Measurements from ENCODE around the gene CST3. TPM values are rescaled to one million over a fixed set of nuclear protein-coding genes. Genes with fewer than 3 reads are reported as not detected.

CST3 gene
- total RNA-seq, 2 experiments from 2014 or later = 0.26 to 0.29 TPM

GRCh38 chr20:23596579-23597250, 41.0 kb downstream of the CST3 start:
- no peaks in the 10 kb centered on the region for H3K9me3 Mint-ChIP-seq
- DNase-seq = no peak
- H3K27ac Mint-ChIP-seq = no peak overlapping the region
- no peaks in the 10 kb centered on the region for H3K27me3 Mint-ChIP-seq
- no peaks in the 10 kb centered on the region for H3K36me3 Mint-ChIP-seq
- ChIA-PET POLR2A (no interaction called here), CTCF (no interaction called here)
- intact Hi-C loops (cut with micrococcal nuclease) = no loop called here
- no peak overlapping the region for H3K4me3 Mint-ChIP-seq
- H3K4me1 Mint-ChIP-seq (ENCODE audit: low read depth) = no peaks in the 10 kb centered on the region

- no peaks in the 10 kb centered on the region for H3K4me1 Mint-ChIP-seq (ENCODE audit: low read depth)
- no peaks in the 10 kb centered on the region for H3K9me3 Mint-ChIP-seq
- ChIA-PET POLR2A (no interaction called here), CTCF (no interaction called here)
- DNase-seq = no peak
- no peaks in the 10 kb centered on the region for H3K27me3 Mint-ChIP-seq
- intact Hi-C loops (cut with micrococcal nuclease) = no loop called here
- H3K27ac Mint-ChIP-seq = no peak overlapping the region
- no peaks in the 10 kb centered on the region for H3K36me3 Mint-ChIP-seq
- no peak overlapping the region for H3K4me3 Mint-ChIP-seq
These were observed 41.8 kb downstream of the CST3 start for GRCh38 chr20:23595941-23596340.

- peaks cover 5% of the 10 kb centered on the region for H3K27me3 Mint-ChIP-seq
- H3K4me3 Mint-ChIP-seq = no peak overlapping the region
- ChIA-PET CTCF (no interaction called here), POLR2A (no interaction called here)
- H3K36me3 Mint-ChIP-seq = no peaks in the 10 kb centered on the region
- intact Hi-C loops (cut with micrococcal nuclease) = no loop called here
- H3K9me3 Mint-ChIP-seq = no peaks in the 10 kb centered on the region
- no peak for DNase-seq
- no peaks in the 10 kb centered on the region for H3K4me1 Mint-ChIP-seq (ENCODE audit: low read depth)
- no peak overlapping the region for H3K27ac Mint-ChIP-seq
These were observed 49.0 kb downstream of the CST3 start for GRCh38 chr20:23588434-23589403.

- no peak overlapping the region for H3K4me3 Mint-ChIP-seq
- intact Hi-C loops (cut with micrococcal nuclease) = no loop called here
- H3K9me3 Mint-ChIP-seq = no peaks in the 10 kb centered on the region
- H3K27ac Mint-ChIP-seq = no peak overlapping the region
- no peak for DNase-seq
- no peaks in the 10 kb centered on the region for H3K4me1 Mint-ChIP-seq (ENCODE audit: low read depth)
- H3K27me3 Mint-ChIP-seq = peaks cover 5% of the 10 kb centered on the region
- H3K36me3 Mint-ChIP-seq = no peaks in the 10 kb centered on the region
- ChIA-PET CTCF (no interaction called here), POLR2A (no interaction called here)
These were observed 50.1 kb downstream of the CST3 start for GRCh38 chr20:23587631-23588030.

- H3K4me1 Mint-ChIP-seq (ENCODE audit: low read depth) = no peaks in the 10 kb centered on the region
- H3K27ac Mint-ChIP-seq = no peak overlapping the region
- no peaks in the 10 kb centered on the region for H3K36me3 Mint-ChIP-seq
- no peaks in the 10 kb centered on the region for H3K9me3 Mint-ChIP-seq
- POLR2A ChIA-PET = no interaction called here
- intact Hi-C loops (cut with micrococcal nuclease) = no loop called here
- no peak overlapping the region for H3K4me3 Mint-ChIP-seq
- peaks cover 8% of the 10 kb centered on the region for H3K27me3 Mint-ChIP-seq
- no peak for DNase-seq
- CTCF ChIA-PET = no interaction called here
These were observed 50.8 kb downstream of the CST3 start for GRCh38 chr20:23586735-23587525.

GRCh38 chr20:23585808-23586734, 51.7 kb downstream of the CST3 start:
- H3K27ac Mint-ChIP-seq = no peak overlapping the region
- no peaks in the 10 kb centered on the region for H3K36me3 Mint-ChIP-seq
- peaks cover 10% of the 10 kb centered on the region for H3K27me3 Mint-ChIP-seq
- intact Hi-C loops (cut with micrococcal nuclease) = no loop called here
- no peaks in the 10 kb centered on the region for H3K9me3 Mint-ChIP-seq
- no peak for DNase-seq
- H3K4me3 Mint-ChIP-seq = no peak overlapping the region
- ChIA-PET CTCF (no interaction called here), POLR2A (no interaction called here)
- no peaks in the 10 kb centered on the region for H3K4me1 Mint-ChIP-seq (ENCODE audit: low read depth)

- no peak for DNase-seq
- intact Hi-C loops (cut with micrococcal nuclease) = no loop called here
- no peak overlapping the region for H3K4me3 Mint-ChIP-seq
- no peak overlapping the region for H3K27ac Mint-ChIP-seq
- H3K4me1 Mint-ChIP-seq (ENCODE audit: low read depth) = no peaks in the 10 kb centered on the region
- no peaks in the 10 kb centered on the region for H3K36me3 Mint-ChIP-seq
- ChIA-PET CTCF (no interaction called here), POLR2A (no interaction called here)
- peaks cover 13% of the 10 kb centered on the region for H3K27me3 Mint-ChIP-seq
- H3K9me3 Mint-ChIP-seq = no peaks in the 10 kb centered on the region
These were observed 52.3 kb downstream of the CST3 start for GRCh38 chr20:23585449-23585807.

GRCh38 chr20:23584434-23585199, 53.1 kb downstream of the CST3 start:
- CTCF ChIA-PET = no interaction called here
- Mint-ChIP-seq H3K4me1 (ENCODE audit: low read depth) (no peaks in the 10 kb centered on the region), H3K27me3 (peaks cover 17% of the 10 kb centered on the region), H3K36me3 (no peaks in the 10 kb centered on the region), H3K27ac (no peak overlapping the region), H3K9me3 (no peaks in the 10 kb centered on the region), H3K4me3 (no peak overlapping the region)
- no peak for DNase-seq
- POLR2A ChIA-PET = no interaction called here
- intact Hi-C loops (cut with micrococcal nuclease) = no loop called here

Other genes with a start within 250 kb of the CST3 start
- gene NAPB, start 216.5 kb downstream of the CST3 start, total RNA-seq = 1 to 10 TPM; 7.3 to 7.6 TPM
- gene CSTL1, start 198.3 kb downstream of the CST3 start, total RNA-seq = not detected
- gene CST11, start 185.1 kb downstream of the CST3 start, total RNA-seq = not detected
- gene CST8, start 146.8 kb downstream of the CST3 start, total RNA-seq = not detected
- not detected for gene CST9L, start 69.5 kb downstream of the CST3 start, total RNA-seq
- not detected for gene CST9, start 32.0 kb downstream of the CST3 start, total RNA-seq
- gene CST4, start 51.1 kb upstream of the CST3 start, total RNA-seq = not detected
- not detected for gene CST1, start 113.0 kb upstream of the CST3 start, total RNA-seq
- not detected for gene CST2, start 188.8 kb upstream of the CST3 start, total RNA-seq
- not detected for gene CST5, start 241.8 kb upstream of the CST3 start, total RNA-seq

All from activated CD4-positive, alpha-beta memory T cell treated with anti-CD3 and anti-CD28 coated beads for 36 hours (primary cell).